H1 (cell line): Measurements from ENCODE around the gene H2BK1. TPM values are rescaled to one million over a fixed set of nuclear protein-coding genes. Genes with fewer than 3 reads are reported as not detected.

Experiments used
- CTCF ChIA-PET: fragments of 300-600 bp; sonication (Branson Sonifier 250); formaldehyde crosslinking; loops from one replicate; lab custom pipeline; 2021; ENCODE audit not compliant: partially characterized antibody; lab: Charles Lee
- POLR2A ChIA-PET: fragments of 300-600 bp; sonication (Branson Sonifier 250); formaldehyde crosslinking; loops from one replicate; lab custom pipeline; 2021; ENCODE audit warnings: inconsistent platforms; ENCODE audit not compliant: partially characterized antibody; lab: Charles Lee
- DNase-seq, 2 experiments: peaks; one replicate each; pipeline versions ENCODE4 v3.0.0 to v3.0.0-alpha.2; 2010 to 2022; ENCODE audit warnings: low spot score in 2 of 2, low read depth in 1 of 2, mixed read lengths in 1 of 2
- FAIRE-seq: peaks from 2 replicates; lab custom pipeline; 2011; peaks lifted over from hg19 to GRCh38; lab: Jason Lieb, UNC
- H2AFZ ChIP-seq: 2 replicates; pipeline ENCODE4 v1.8.1; 2012; ENCODE audit warnings: low read length, inconsistent platforms
- H2AK5ac ChIP-seq: 2 replicates; pipeline ENCODE4 v1.6.1; 2013; ENCODE audit warnings: low read depth, low read length
- H2BK120ac ChIP-seq: replicated peaks from 2 replicates; pipeline ENCODE3; 2013; ENCODE audit warnings: low read depth, low read length, inconsistent platforms
- H2BK12ac ChIP-seq: 2 replicates; pipeline ENCODE4 v1.6.1; 2013; ENCODE audit warnings: low read depth, low read length
- H2BK15ac ChIP-seq: 2 replicates; pipeline ENCODE4 v1.6.1; 2013; ENCODE audit warnings: low read length
- H2BK20ac ChIP-seq: 2 replicates; pipeline ENCODE4 v1.6.1; 2013; ENCODE audit warnings: low read length
- H2BK5ac ChIP-seq: 2 replicates; pipeline ENCODE4 v1.6.1; 2013; ENCODE audit warnings: low read depth, low read length
- H3K14ac ChIP-seq: 2 replicates; pipeline ENCODE4 v1.6.1; 2013; ENCODE audit warnings: inconsistent platforms; ENCODE audit not compliant: insufficient read length
- H3K18ac ChIP-seq: 2 replicates; pipeline ENCODE4 v1.6.1; 2013; ENCODE audit warnings: low read length; ENCODE audit errors: extremely low read depth
- H3K23ac ChIP-seq: 2 replicates; pipeline ENCODE4 v1.6.1; 2013; ENCODE audit warnings: inconsistent platforms; ENCODE audit not compliant: insufficient read length
- H3K23me2 ChIP-seq: 2 replicates; pipeline ENCODE4 v1.6.1; 2013; ENCODE audit warnings: low read depth, low read length
- H3K27ac ChIP-seq: 2 replicates; pipeline ENCODE4 v1.6.1; 2011; ENCODE audit warnings: low read depth, low read length, inconsistent platforms
- H3K27me3 ChIP-seq, 4 experiments: replicated peaks in 1 of 4; 1 replicate in 1 of 4; 2 replicates in 3 of 4; pipeline versions ENCODE4 v1.6.1 to v1.8.1; 2011 to 2013; ENCODE audit warnings: low read length in 3 of 4, mild to moderate bottlenecking in 3 of 4, inconsistent platforms in 2 of 4, mixed read lengths in 2 of 4, moderate library complexity in 1 of 4; ENCODE audit not compliant: control insufficient read depth in 3 of 4, insufficient read depth in 3 of 4; ENCODE audit errors: extremely low read depth in 1 of 4
- H3K36me3 ChIP-seq, 4 experiments: 2 replicates each; pipeline versions ENCODE4 v1.6.1 to v1.8.1; 2011 to 2013; ENCODE audit warnings: mild to moderate bottlenecking in 4 of 4, low read length in 3 of 4, moderate library complexity in 2 of 4, control low read depth in 1 of 4, inconsistent platforms in 1 of 4; ENCODE audit not compliant: insufficient read depth in 4 of 4, control insufficient read depth in 2 of 4
- H3K4ac ChIP-seq: replicated peaks from 2 replicates; pipeline ENCODE3; 2013; ENCODE audit warnings: low read length, low read depth, mixed read lengths, inconsistent platforms; ENCODE audit not compliant: insufficient read length
- H3K4me1 ChIP-seq, 4 experiments: replicated peaks in 1 of 4; 1 replicate in 1 of 4; 2 replicates in 3 of 4; pipeline versions ENCODE4 v1.6.1 to v1.8.1; 2011 to 2013; ENCODE audit warnings: low read length in 3 of 4, inconsistent platforms in 2 of 4, mixed read lengths in 1 of 4; ENCODE audit not compliant: insufficient read depth in 4 of 4, control insufficient read depth in 3 of 4
- H3K4me2 ChIP-seq, 2 experiments: 2 replicates each; pipeline versions ENCODE4 v1.6.1 to v1.8.1; 2011 to 2013; ENCODE audit warnings: low read depth in 2 of 2, low read length in 2 of 2, control low read depth in 1 of 2, inconsistent platforms in 1 of 2, mild to moderate bottlenecking in 1 of 2; ENCODE audit not compliant: insufficient read depth in 1 of 2
- H3K4me3 ChIP-seq, 4 experiments: fragments of 200-600, 300-600 bp in 1 of 4; sonication (generic), shearing (Covaris generic), sonication (Bioruptor Twin) in 1 of 4; 2 replicates each; pipeline versions ENCODE4 v1.5.1 to v1.8.1; 2011 to 2016; ENCODE audit warnings: low read length in 4 of 4, low read depth in 3 of 4, control low read depth in 2 of 4, inconsistent platforms in 2 of 4, mild to moderate bottlenecking in 2 of 4, mixed read lengths in 1 of 4, moderate library complexity in 1 of 4; ENCODE audit not compliant: insufficient read depth in 2 of 4; ENCODE audit errors: extremely low read depth in 1 of 4
- H3K56ac ChIP-seq: replicated peaks from 2 replicates; pipeline ENCODE3; 2013; ENCODE audit warnings: low read depth, mild to moderate bottlenecking, mixed read lengths, low read length, inconsistent platforms; ENCODE audit not compliant: insufficient read length
- H3K79me1 ChIP-seq: 2 replicates; pipeline ENCODE4 v1.6.1; 2013; ENCODE audit warnings: low read depth, low read length, control low read depth
- H3K79me2 ChIP-seq, 2 experiments: 2 replicates each; pipeline versions ENCODE4 v1.6.1 to v1.8.1; 2012 to 2013; ENCODE audit warnings: low read length in 2 of 2, mild to moderate bottlenecking in 2 of 2, inconsistent platforms in 1 of 2; ENCODE audit not compliant: insufficient read depth in 2 of 2, control insufficient read depth in 1 of 2
- H3K9ac ChIP-seq, 4 experiments: replicated peaks in 1 of 4; 1 replicate in 1 of 4; 2 replicates in 3 of 4; pipeline versions ENCODE4 v1.6.1 to v1.8.1; 2011 to 2013; ENCODE audit warnings: low read depth in 3 of 4, low read length in 3 of 4, control low read depth in 2 of 4, mild to moderate bottlenecking in 2 of 4, moderate library complexity in 2 of 4, inconsistent platforms in 1 of 4; ENCODE audit errors: extremely low read depth in 1 of 4
- H3K9me3 ChIP-seq, 2 experiments: 2 replicates each; pipeline versions ENCODE4 v1.6.1 to v1.8.1; 2012 to 2013; ENCODE audit warnings: mild to moderate bottlenecking in 2 of 2, moderate library complexity in 2 of 2, control low read depth in 1 of 2, inconsistent platforms in 1 of 2, low read depth in 1 of 2, low read length in 1 of 2, mixed read lengths in 1 of 2; ENCODE audit not compliant: insufficient read depth in 2 of 2
- H4K20me1 ChIP-seq, 2 experiments: replicated peaks in 1 of 2; 2 replicates each; pipeline versions ENCODE3 to v1.8.1; 2011 to 2013; ENCODE audit warnings: inconsistent platforms in 2 of 2, low read length in 2 of 2, mild to moderate bottlenecking in 1 of 2; ENCODE audit not compliant: insufficient read depth in 2 of 2, control insufficient read depth in 1 of 2
- H4K5ac ChIP-seq: 2 replicates; pipeline ENCODE4 v1.6.1; 2013; ENCODE audit warnings: low read length, low read depth, mixed read lengths, inconsistent platforms; ENCODE audit not compliant: insufficient read length
- H4K8ac ChIP-seq: 2 replicates; pipeline ENCODE4 v1.8.0; 2013; ENCODE audit warnings: mild to moderate bottlenecking, moderate library complexity, low read length, inconsistent platforms; ENCODE audit not compliant: insufficient read depth; ENCODE audit errors: extremely low read depth
- H4K91ac ChIP-seq: replicated peaks from 2 replicates; pipeline ENCODE3; 2013; ENCODE audit warnings: low read length, mixed read lengths, inconsistent platforms; ENCODE audit not compliant: insufficient read length
- ASH2L ChIP-seq: fragments of 200-600, 300-600 bp; sonication (generic); IDR thresholded peaks from one replicate; pipeline ENCODE4 v1.7.1; 2017; ENCODE audit warnings: low read length
- BRCA1 ChIP-seq: IDR thresholded peaks from 2 replicates; pipeline ENCODE4 v1.6.1; 2012; ENCODE audit warnings: low read depth, low read length, improper control_type of control experiment
- CBX5 ChIP-seq: fragments of 300-800, 300-1000 bp; sonication (generic); IDR thresholded peaks from 2 replicates; pipeline ENCODE4 v1.7.1; 2016; ENCODE audit warnings: antibody characterized with exemption, low read length, low read depth
- CBX8 ChIP-seq: fragments of 300-800, 300-1000 bp; sonication (generic); IDR thresholded peaks from 2 replicates; pipeline ENCODE4 v1.7.1; 2016; ENCODE audit warnings: low read depth, low read length, borderline replicate concordance
- CREB1 ChIP-seq: IDR thresholded peaks from 2 replicates; pipeline ENCODE4 v1.6.1; 2012; ENCODE audit warnings: inconsistent platforms
- RBBP5 ChIP-seq: IDR thresholded peaks from 2 replicates; pipeline ENCODE4 v1.7.1; 2012; ENCODE audit warnings: low read depth, mild to moderate bottlenecking, inconsistent platforms, low read length, moderate library complexity, borderline replicate concordance
- SP4 ChIP-seq: IDR thresholded peaks from 2 replicates; pipeline ENCODE4 v1.6.1; 2012; ENCODE audit warnings: low read length, inconsistent platforms
- SUZ12 ChIP-seq: fragments of 200-600 bp; sonication (generic); IDR thresholded peaks from 2 replicates; pipeline ENCODE4 v1.6.1; 2012; ENCODE audit warnings: mild to moderate bottlenecking, inconsistent platforms, low read length, moderate library complexity, mixed read lengths
- TAF1 ChIP-seq: IDR thresholded peaks from 2 replicates; pipeline ENCODE4 v1.6.1; 2011; ENCODE audit warnings: mild to moderate bottlenecking, low read depth, low read length
- WGBS, 2 experiments: shearing (Covaris generic) in 1 of 2; methylation state at CpG; one replicate each; pipeline versions ENCODE4 v1.1.6 to v1.1.7; 2013 to 2015; ENCODE audit warnings: low lambda C conversion rate in 2 of 2, mixed read lengths in 2 of 2, inconsistent platforms in 1 of 2, low coverage in 1 of 2, missing lambda C conversion rate in 1 of 2; ENCODE audit not compliant: insufficient replicate concordance in 2 of 2, insufficient coverage in 1 of 2, insufficient read length in 1 of 2; ENCODE audit errors: extremely low coverage in 1 of 2, missing lambda C conversion rate in 1 of 2; 5-methylcytosine and 5-hydroxymethylcytosine counted together
- polyA plus RNA-seq, 7 experiments: library from polyadenylated mRNA; depleted of rRNA in 3 of 7; stranded (reverse) in 5 of 7; unstranded in 2 of 7; fragments of >200 nt in 5 of 7; fragments of 200-250 nt in 2 of 7; gene quantifications; 1 replicate in 5 of 7; 2 replicates in 1 of 7; 4 replicates in 1 of 7; pipeline versions ENCODE4 v1.2.1 to v1.2.3, GENCODE V29; 2011 to 2013; ENCODE audit warnings: missing spikeins in 2 of 7, mixed read lengths in 2 of 7
- total RNA-seq: library from RNA; stranded (reverse); fragmentation: NEBNext Ultra II Directional; extraction: Animal tissue kit (Norgen Biotek cat#: 25700); gene quantifications from 2 replicates; pipeline ENCODE4 v1.2.1, GENCODE V29; 2021

The H2BK1 gene
- total and polyA plus RNA-seq, 2 of the 8 experiments (the other 6 are each of a cell fraction or from before 2014, with no cell fraction given), result not detected

- Histone ChIP-seq H3K27ac (no peak overlapping the region), H2BK5ac (no peak overlapping the region), H3K4ac (no peak overlapping the region), H3K23ac (no peak overlapping the region), H3K23me2 (no peaks in the 10 kb centered on the region), H2AK5ac (no peak overlapping the region), H4K5ac (no peak overlapping the region), H3K9me3 (no peaks in the 10 kb centered on the region), H4K20me1 (peaks cover 0 to 4% of the 10 kb centered on the region in 2 experiments), H3K56ac (no peak overlapping the region), H3K36me3 (peaks cover 37 to 87% (median 73%) of the 10 kb centered on the region in 4 experiments), H4K91ac (no peak overlapping the region), H2AFZ (no peak overlapping the region), H3K18ac (no peak overlapping the region), H3K9ac (no peak overlapping the region), H2BK15ac (no peak overlapping the region), H3K14ac (no peak overlapping the region), H2BK12ac (no peak overlapping the region), H2BK120ac (no peak overlapping the region), H3K4me3 (no peak overlapping the region), H3K79me2 (no peaks in the 10 kb centered on the region), H4K8ac (no peak overlapping the region; the same call in 1 of the 2 replicates), H3K27me3 (no peaks in the 10 kb centered on the region), H3K79me1 (no peaks in the 10 kb centered on the region), H2BK20ac (no peak overlapping the region), H3K4me1 (no peaks in the 10 kb centered on the region), H3K4me2 (no peak overlapping the region)
- TF ChIP-seq SUZ12 (no peak), CREB1 (no peak), ASH2L (no peak), BRCA1 (no peak), CBX8 (no peak), CBX5 (no peak), SP4 (no peak), RBBP5 (no peak), TAF1 (no peak)
- ChIA-PET CTCF (interaction anchor here (0.7 to 3.4 kb wide), 6 partner anchors 8 to 92 kb away, joined by 3 to 20 read pairs (median 4); partner anchors contain the start of gene ABCF2), POLR2A (interaction anchor here (1.4 kb wide), 1 partner anchor 89 kb away, joined by 3 read pairs; no protein-coding TSS in a partner anchor)
- DNase-seq (no peak), FAIRE-seq (no peak)
- 97% methylated on average over 9 of the region's 9 CpGs; no CpG with 5 or more reads in 1 of the 2 experiments for WGBS, 2 experiments
These were observed 7.9 kb upstream of the H2BK1 start for GRCh38 chr7:151218170-151218569.
